NCI-H226 (cell line): Measurements from ENCODE around the gene FAM177B.

ENCODE experiments used
- DNase-seq: peaks from one replicate; pipeline ENCODE4 v3.0.0-alpha.2; 2015

Gene FAM177B

GRCh38 chr1:222788402-222789156 lies 51.6 kb downstream of the FAM177B start:
- no peak for DNase-seq

GRCh38 chr1:222790115-222790514 lies 53.1 kb downstream of the FAM177B start:
- DNase-seq, result no peak

DNA sequence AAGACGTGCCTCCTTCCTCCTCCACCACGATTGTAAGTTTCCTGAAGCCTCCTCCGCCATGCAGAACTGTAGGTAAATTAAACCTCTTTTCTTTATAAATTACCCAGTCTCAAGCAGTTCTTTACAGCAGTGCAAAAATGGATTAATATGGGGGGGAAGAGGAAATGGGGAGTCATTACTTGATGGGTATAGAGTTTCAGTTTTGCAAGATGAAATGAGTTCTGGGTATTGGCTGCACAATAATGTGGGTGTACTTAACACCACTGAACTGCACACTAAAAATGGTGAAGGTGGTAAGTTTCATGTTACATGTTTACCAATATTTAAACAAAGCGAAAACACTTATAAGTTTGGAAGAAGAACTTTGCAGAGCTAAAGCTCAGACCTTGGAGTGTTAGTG lies 53.5 kb downstream of the FAM177B start:
- no peak for DNase-seq

DNA sequence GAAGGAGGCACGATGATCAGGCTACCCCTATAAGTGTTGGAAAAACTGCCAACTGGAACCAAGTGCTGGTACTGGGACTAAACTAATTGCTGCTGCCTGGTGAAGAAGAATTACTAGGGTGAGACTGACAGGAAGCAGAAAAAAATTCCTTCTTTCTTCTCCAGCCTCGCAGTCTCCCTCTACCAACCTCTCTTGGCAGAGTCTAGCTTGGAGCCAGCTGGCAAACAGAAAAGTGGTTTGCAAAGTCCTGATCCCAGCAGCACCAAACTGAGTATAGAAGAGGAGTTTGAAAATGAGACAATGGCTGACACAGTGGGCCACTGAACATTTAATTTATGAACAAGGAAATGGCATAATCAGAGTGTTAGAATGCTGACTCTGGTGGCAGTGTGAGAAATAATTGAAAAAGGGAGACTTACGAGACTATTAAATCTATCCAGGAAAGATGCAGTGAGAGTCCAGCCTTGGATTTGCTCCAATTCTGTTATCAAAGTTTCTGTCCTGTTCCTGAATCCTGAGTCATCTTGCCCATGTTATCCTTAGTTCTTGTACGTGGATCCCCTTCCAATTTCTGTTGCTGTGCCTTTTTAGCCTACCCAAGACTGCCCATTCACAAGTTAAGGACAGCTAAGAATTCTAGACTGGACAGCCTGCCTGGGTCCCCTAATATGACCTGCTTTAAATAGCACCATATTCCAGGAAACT lies 54.2 kb downstream of the FAM177B start:
- DNase-seq, result peak; percentile 57

DNA sequence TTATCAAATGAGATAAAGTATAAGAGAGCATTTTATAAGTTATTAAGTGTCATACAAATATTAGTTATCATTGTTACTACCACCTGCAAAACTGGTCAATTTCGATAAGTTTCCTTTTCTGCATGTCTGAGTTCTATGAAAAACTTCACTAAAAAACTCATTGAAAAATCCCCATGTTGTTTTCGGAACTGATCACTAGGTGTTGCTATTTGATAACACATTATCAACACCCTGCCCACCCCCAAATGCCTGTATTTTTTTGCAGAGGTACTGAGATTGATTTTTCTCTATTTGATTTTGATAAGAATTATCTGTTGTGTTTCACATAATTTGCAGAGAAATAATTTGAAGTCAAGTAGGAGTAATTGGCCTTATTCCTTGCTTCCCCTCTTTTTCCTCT lies 55.7 kb downstream of the FAM177B start:
- DNase-seq, result no peak

GRCh38 chr1:222794656-222795474 lies 57.9 kb downstream of the FAM177B start:
- no peak for DNase-seq

- DNase-seq, result peak; percentile 10
Measured at GRCh38 chr1:222798116-222798515, 61.1 kb downstream of the FAM177B start.

DNA sequence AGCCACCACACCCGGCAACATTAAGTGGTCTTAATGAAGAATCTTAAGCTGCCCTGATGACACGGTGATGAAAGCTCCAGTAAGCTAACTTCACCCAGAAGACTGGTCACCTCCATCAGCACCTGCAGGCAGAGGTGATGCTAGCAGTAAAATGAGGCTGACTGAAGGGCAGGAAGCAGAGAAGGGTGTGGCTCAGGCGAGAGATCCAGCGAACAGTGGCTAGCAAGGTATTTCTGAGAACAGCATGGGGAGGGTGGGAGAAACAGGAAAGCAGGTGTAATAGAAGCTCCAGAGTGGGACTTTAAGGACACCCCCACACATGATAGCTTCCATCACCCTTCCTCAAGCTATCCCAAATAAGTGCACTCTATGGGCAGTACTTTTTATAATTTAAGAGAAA lies 62.0 kb downstream of the FAM177B start:
- no peak for DNase-seq
